Uterus (tissue), 2 donors: ENCODE results near the gene HS3ST3A1.

Experiments used
- POLR2A ChIP-seq, 2 donors: fragments of 450-650 bp; IDR thresholded peaks; one replicate each; pipeline ENCODE4 v1.6.1; 2016; ENCODE audit warnings: antibody characterized with exemption in 2 of 2, mild to moderate bottlenecking in 1 of 2, moderate library complexity in 1 of 2
- TF ChIP-seq, protein P1 (sequence below), 4 experiments: fragments of 200-600 bp in 2 of 4; fragments of 450-650 bp in 2 of 4; sonication (generic) in 2 of 4; IDR thresholded peaks; one replicate each; pipeline ENCODE4 v1.5.1; 2016 to 2019; ENCODE audit warnings: antibody characterized with exemption in 4 of 4, mild to moderate bottlenecking in 2 of 4, moderate library complexity in 1 of 4

DNA sequence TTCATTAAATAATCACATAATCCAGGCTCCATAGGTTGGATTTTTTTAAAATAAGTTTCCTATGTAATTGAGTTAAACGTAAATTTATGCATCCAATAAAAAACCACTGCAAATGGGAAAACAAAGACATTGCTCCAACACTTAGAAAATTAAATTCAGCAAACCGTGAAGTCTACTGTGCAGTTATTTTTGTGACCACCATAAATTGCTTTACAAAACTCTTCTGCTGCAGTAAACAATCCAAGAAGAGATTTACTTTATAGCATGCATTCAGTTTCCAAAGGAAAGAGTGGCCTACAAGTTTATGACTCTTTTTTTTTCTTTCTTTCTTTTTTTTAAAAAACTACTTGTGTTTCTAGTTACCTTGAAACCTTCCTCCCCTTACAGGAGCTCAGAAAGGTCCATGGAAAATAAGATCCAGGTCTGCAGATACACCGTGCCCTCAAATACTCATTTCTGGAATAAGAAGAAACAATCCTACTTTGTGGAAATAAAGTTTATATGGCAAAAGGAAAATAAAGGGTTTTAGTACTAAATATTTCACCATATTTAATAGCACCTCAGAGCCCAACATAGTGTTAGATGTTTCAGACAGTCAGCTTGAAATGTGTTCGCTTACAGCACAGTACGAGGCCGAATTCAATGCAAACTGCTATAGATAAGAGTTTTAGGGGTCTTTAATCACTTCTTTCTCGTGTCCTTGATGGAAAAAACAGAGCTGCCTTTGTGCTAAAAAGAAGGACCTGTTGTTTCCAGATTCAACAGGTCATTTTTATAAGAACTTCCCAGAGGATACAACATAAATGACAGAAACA, 3.2 kb downstream of the HS3ST3A1 start:
- TF ChIP-seq, protein P1, sequence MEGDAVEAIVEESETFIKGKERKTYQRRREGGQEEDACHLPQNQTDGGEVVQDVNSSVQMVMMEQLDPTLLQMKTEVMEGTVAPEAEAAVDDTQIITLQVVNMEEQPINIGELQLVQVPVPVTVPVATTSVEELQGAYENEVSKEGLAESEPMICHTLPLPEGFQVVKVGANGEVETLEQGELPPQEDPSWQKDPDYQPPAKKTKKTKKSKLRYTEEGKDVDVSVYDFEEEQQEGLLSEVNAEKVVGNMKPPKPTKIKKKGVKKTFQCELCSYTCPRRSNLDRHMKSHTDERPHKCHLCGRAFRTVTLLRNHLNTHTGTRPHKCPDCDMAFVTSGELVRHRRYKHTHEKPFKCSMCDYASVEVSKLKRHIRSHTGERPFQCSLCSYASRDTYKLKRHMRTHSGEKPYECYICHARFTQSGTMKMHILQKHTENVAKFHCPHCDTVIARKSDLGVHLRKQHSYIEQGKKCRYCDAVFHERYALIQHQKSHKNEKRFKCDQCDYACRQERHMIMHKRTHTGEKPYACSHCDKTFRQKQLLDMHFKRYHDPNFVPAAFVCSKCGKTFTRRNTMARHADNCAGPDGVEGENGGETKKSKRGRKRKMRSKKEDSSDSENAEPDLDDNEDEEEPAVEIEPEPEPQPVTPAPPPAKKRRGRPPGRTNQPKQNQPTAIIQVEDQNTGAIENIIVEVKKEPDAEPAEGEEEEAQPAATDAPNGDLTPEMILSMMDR (IDR thresholded peaks at IDR 0.05) = no peak
- no peak for TF ChIP-seq POLR2A (IDR thresholded peaks at IDR 0.05)
